Upper lobe of left lung (tissue), 4 donors: ENCODE results near the gene MALRD1.

Source experiments
- CTCF ChIP-seq, 6 experiments: fragments of 450-650 bp in 4 of 6; fragments of 200-600 bp in 2 of 6; sonication (generic) in 2 of 6; IDR thresholded peaks; one replicate each; pipeline ENCODE4 v1.5.1; 2016 to 2019; ENCODE audit warnings: antibody characterized with exemption in 6 of 6
- EP300 ChIP-seq, 4 donors: sonication (generic); formaldehyde crosslinking; IDR thresholded peaks; one replicate each; pipeline ENCODE4 v1.5.1; 2017; ENCODE audit warnings: antibody characterized with exemption in 4 of 4, control low read depth in 2 of 4
- POLR2A ChIP-seq, 4 donors: fragments of 450-650 bp; IDR thresholded peaks; one replicate each; pipeline ENCODE4 v1.5.1; 2016 to 2017; ENCODE audit warnings: antibody characterized with exemption in 4 of 4, mild to moderate bottlenecking in 2 of 4
- POLR2AphosphoS5 ChIP-seq, 2 donors: sonication (generic); formaldehyde crosslinking; IDR thresholded peaks; one replicate each; pipeline ENCODE4 v1.5.1; 2017; ENCODE audit warnings: antibody characterized with exemption in 2 of 2

GRCh38 chr10:19283285-19283684, 234.7 kb downstream of the MALRD1 start:
- no peak for TF ChIP-seq EP300 (IDR thresholded peaks at IDR 0.05)
- TF ChIP-seq CTCF (IDR thresholded peaks at IDR 0.05) = no peak
- no peak for TF ChIP-seq POLR2A (IDR thresholded peaks at IDR 0.05)
- TF ChIP-seq POLR2AphosphoS5 (IDR thresholded peaks at IDR 0.05) = no peak
